ENCODE measurements around the gene QARS1.

Gene QARS1

DNA sequence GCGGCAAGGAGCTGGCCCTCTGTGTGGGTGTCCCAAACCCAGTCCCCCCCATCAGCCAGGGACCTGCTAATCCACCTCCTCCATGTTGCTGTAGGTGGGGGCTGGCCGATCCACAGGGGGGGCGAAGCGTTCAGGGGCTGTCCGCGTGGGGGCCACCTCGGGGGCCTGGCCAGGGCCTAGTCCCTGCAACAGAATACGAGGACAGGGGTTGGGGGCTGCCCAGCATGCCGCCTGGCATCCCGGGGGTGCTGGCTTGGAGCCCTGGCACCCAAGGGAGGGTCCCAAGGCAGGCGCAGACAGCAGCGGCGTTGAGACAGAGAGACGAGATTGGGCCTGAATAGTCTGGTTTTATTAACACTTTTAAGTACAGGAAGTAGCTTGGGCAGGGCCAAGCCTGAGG lies 3.8 kb upstream of the QARS1 start:
- DNase-seq (ENCODE audit: insufficient read length, low spot score) (no peak), FAIRE-seq (no peak)
- no peak for TF ChIP-seq POLR2A (IDR thresholded peaks at IDR 0.05; ENCODE audit: low read depth, low read length)

DNA sequence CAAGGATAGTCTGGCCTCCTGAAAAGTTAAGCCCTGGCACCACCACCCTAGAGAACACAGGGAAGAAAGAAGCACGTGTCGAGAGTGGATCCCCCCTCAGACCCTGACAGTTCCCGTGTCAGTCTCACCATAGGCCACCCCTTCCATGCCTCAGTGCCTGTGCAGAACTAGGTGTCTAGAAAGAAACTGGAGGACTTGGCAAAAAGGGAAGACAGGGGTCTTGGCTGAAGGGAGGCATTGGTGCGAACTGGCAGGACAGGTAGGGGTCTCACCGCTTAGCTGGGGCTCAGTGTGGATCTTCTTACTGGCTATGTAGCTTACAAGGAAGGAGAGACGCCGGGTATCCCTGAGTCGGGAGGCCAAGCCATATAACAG lies 518 bp downstream of the QARS1 start:
- FAIRE-seq (no peak), DNase-seq (ENCODE audit: insufficient read length, low spot score) (no peak)
- no peak for TF ChIP-seq POLR2A (IDR thresholded peaks at IDR 0.05; ENCODE audit: low read depth, low read length)

DNA sequence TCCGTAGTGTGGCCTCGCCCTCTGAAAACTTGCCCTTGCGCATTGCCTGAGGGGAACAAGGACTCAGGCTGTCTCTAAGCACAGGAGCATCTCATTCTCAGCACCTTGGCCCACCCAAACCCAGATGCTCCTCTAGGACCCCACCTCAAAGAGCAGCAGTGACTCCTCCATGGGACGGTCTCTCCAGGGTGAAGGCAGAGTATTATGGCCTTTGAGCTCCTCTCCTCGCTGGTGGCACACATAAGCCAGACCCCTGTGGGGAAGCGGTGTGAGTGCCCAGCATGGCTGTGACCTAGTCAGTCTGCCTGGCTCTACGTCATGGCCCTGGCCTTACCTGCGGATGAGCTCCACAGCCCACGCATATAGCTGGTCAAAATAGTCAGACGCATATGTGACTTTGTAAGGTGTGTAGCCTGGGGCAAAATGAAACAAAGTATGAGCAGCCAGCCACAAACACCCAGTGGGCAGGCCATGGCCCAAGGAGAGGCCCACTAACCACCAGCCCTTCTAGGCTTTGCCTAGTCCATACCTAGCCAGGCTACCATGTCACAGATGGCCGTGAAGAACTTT lies 4.4 kb downstream of the QARS1 start:
- TF ChIP-seq POLR2A (IDR thresholded peaks at IDR 0.05; ENCODE audit: low read depth, low read length) = no peak
- FAIRE-seq = no peak
- DNase-seq (ENCODE audit: insufficient read length, low spot score) = no peak

DNA sequence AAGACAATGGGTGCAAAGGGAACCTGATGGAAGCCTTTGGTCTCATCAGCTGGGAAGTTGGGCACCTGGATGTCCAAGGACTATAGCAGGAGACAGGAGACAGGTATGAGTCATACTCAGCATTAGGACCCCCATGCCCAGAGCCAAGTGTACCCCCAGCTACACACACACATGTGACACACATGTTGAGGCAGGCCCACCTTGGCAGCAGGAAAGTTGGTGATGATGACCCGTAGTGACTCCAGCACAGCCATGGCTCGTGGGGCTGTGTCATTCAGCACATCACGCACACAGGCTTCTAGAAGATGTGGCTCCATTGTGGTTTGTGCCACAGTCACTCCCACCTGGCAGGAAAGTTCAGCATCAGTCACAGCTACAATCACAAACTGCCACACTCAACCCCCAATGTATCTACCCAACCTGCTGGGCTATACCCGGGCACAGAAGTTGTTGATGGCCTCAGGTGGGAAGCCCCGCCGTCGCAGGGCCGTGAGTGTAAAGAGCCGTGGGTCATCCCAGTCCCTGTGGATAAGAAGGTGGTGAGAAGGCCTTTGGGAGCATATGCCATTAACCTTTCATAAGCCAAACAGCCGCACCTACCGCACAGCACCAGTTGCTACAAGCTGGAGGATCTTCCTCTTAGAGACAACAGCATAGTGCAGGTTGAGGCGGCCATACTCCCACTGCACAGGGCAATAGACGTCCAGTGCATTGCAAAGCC lies 5.5 kb downstream of the QARS1 start:
- DNase-seq (ENCODE audit: insufficient read length, low spot score) (no peak), FAIRE-seq (no peak)
- no peak for TF ChIP-seq POLR2A (IDR thresholded peaks at IDR 0.05; ENCODE audit: low read depth, low read length)

DNA sequence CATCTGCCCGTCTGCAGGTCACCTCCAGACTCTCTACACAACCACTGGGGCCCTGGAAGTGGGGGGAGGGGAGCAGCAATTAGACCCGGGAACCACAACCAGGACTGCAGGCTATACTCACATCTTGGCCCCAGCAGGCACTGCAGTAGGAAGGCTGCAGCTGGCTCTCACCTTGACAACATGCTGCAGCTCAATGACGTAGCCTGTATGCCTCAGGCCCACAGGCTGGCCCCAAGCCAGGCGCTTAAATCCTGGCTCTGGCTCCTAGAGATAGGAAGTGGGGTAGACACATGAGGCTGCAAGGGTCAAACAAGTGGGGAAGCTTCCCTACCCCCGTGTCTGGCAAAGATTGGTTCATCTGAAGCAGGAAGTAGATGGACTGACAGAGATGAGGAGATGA lies 6.1 kb downstream of the QARS1 start:
- DNase-seq (ENCODE audit: insufficient read length, low spot score) = no peak
- FAIRE-seq = no peak
- TF ChIP-seq POLR2A (IDR thresholded peaks at IDR 0.05; ENCODE audit: low read depth, low read length) = no peak

DNA sequence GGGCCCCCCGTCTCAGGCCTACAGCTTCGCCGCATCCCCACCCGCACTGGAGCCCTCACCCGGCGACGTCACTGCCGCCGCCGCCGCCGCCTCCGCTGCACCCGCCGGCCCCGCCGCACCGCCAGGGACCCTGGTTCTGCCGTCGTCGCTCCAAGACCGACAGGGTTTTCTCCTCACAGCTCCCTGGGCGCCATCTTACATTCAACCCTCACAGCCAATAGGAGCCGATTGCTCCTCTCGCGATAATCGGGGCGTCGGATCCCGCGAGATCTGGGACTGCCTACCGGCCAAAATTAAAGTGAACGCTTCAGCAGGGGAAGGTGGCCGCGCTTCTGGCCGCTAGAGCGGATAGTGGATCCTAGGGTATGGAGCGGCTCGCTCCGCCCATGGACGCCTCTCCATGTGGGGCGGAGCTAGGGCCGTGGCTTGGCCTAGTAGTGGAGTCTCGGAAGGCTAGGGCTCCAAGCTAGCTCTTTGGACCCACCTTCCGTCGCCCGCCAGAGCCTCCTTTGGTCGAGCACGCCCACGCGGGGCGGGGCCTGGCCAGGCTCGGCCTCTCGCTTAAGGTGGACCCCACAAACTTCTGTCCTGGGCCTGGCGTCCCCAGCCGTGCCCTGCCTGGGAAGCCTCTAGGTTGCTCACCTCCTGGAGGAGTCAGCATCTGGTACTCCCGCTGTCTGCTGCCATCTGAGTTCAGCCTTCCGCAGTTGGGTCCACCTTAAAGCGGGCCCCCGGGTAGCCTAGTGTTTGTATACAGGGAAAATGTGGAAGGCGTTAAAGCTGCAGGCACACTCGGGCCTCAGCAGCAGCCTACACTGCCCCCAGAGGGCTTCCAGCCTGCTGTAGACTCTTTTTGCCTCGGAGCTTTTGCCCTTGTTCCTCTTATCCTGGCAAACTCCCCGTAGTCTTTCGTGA lies 10.4 kb downstream of the QARS1 start, which contains the start of gene QRICH1:
QRICH1 (minus strand) TSS at position 219 of the 915 bp plus-strand sequence. CDS start 17,054 bp downstream, outside the sequence.
- FAIRE-seq (peak; percentile 80), DNase-seq (ENCODE audit: insufficient read length, low spot score) (peak; percentile 82)
- peak; percentile 40 for TF ChIP-seq POLR2A (IDR thresholded peaks at IDR 0.05; ENCODE audit: low read depth, low read length)

DNA sequence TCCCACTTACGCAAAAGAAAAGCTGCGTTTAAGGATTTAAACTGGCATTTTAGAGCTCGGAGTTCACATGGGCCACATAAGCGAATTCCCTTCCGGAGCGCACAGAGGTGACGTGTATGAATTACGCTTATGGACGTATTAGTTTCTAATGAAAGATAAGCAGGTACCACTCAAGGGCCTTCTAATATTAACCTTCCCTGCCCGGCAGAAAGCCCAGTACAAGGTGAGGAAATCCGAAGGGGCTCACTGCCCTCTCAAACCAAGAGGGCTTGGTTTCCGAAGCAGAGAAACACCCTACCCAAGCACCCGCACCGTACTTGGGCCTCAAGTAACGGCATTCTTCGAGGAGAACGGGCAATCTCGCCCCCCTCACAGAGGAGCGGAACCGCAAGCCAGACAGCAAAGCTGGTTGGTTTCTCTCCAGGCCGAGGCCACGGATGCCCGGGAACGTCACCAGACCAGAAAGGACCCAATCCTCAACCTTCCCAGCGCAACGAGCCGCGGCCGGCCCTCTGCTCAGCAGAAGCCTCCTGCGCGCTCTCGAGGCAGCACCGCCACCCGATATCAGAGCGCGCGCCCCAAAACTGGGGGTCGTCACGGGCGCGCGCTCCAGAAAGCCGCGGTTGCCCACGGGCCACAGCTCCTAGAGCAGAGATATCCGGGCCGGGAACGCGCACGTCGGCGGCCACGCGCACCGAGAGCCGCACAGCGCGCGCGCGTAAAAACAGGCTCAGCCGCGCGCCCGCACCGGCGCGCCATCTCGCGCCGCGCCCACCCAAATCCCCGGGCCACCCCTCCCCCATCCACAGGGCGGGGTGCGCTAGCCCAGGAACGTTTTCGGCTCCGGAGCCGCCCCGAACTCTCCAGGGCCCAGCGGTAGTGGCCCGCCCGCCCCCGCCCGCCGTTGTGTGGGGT lies 11.4 kb downstream of the QARS1 start:
- DNase-seq (ENCODE audit: insufficient read length, low spot score) (peak; percentile 56), FAIRE-seq (no peak)
- no peak; the same call in 1 of the 2 replicates for TF ChIP-seq POLR2A (IDR thresholded peaks at IDR 0.05; ENCODE audit: low read depth, low read length)

DNA sequence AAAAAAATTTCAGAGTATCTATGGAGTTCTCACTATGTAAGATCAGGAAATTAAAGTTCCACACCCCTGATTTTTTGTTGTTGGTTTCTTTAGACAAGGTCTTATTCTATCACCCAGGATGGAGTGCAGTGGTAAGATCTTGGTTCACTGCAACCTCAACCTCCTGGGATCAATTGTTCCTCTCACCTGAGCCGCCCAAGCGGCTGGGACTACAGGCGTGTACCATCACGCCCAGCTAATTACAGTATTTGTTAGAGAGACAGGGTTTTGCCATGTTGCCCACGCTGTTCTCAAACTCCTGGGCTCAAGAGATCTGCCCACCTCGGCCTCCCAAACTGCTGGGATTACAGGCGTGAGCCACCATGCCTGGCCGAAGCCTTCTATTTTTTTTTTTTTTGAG lies 23.1 kb downstream of the QARS1 start:
- no peak for DNase-seq (ENCODE audit: insufficient read length, low spot score)
- FAIRE-seq = no peak
- no peak for TF ChIP-seq POLR2A (IDR thresholded peaks at IDR 0.05; ENCODE audit: low read depth, low read length)

DNA sequence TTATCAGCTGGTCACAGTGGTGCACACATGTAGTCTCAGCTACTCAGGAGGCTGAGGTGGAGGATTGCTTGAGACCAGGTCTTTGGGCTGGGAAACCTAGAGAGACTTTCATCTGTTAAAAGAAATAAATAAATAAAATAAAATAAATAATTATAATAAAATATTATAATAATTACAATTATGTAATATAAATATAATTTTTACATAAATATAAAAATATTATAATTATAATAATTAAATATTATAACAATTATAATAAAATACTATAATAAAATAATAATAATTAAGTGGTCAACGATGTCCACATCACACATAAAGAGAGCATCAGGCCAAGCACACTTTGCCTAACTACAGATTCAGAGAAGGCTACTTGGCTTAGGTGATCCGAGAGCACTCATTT lies 25.3 kb downstream of the QARS1 start:
- FAIRE-seq (no peak), DNase-seq (ENCODE audit: insufficient read length, low spot score) (no peak)
- no peak for TF ChIP-seq POLR2A (IDR thresholded peaks at IDR 0.05; ENCODE audit: low read depth, low read length)

DNA sequence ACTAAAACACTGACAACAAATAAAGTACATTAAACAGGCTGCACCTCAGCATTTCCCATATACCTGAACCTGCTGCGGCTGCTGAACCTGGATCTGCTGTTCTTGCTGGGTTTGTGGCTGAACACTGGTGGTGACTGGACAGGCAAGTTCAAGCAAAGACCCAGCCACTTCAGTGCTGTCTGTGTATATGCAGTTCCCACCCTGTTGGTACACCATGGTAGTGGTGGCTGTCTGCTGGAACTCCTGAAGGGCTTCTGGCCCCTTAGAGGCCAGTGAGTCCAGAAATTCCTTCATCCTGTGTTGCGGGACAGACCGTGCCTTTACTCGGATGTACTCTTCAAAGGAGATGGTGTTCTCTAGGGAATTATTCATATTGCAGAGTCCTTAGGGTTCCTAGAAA lies 27.9 kb downstream of the QARS1 start:
- TF ChIP-seq POLR2A (IDR thresholded peaks at IDR 0.05; ENCODE audit: low read depth, low read length) = no peak
- no peak for FAIRE-seq
- DNase-seq (ENCODE audit: insufficient read length, low spot score) = no peak

DNA sequence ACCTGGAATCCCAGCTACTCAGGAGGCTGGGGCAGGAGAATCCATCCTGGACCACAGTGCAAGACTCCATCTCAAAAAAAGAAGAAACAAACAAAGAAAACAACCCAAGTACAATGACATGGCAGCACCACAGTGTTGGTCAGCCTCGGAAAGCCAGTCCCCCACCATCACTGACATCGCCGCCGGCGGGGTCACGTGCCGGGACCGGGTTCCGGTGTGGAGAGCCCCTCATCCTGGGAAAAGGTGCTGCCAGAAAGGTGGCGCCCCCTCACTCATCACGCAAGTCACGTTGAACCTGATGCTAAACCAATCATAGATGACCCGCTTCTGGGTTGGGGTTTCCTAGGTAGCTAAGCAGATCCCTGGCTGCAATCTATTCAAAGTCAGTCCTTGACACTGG lies 28.4 kb downstream of the QARS1 start:
- no peak for FAIRE-seq
- no peak for DNase-seq (ENCODE audit: insufficient read length, low spot score)
- TF ChIP-seq POLR2A (IDR thresholded peaks at IDR 0.05; ENCODE audit: low read depth, low read length) = no peak

DNA sequence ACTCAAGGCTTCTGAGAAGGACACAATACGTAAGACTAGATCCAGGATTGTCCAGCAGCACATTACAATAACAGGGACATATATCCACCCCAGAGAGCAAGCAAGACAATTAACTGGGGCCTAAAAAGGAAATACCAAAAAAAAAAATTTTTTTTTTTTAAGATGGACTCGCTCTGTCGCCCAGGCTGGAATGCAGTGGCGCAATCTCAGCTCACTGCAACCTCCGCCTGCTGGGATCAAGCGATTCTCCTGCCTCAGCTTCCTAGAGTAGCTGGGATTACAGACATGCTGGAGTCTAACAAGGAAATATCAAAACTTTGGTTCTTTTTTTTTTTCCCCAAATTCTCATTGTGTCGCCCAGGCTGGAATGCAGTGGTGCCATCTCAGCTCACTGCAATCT lies 46.5 kb downstream of the QARS1 start:
- TF ChIP-seq POLR2A (IDR thresholded peaks at IDR 0.05; ENCODE audit: low read depth, low read length) = no peak
- FAIRE-seq = no peak
- DNase-seq (ENCODE audit: insufficient read length, low spot score) = no peak

DNA sequence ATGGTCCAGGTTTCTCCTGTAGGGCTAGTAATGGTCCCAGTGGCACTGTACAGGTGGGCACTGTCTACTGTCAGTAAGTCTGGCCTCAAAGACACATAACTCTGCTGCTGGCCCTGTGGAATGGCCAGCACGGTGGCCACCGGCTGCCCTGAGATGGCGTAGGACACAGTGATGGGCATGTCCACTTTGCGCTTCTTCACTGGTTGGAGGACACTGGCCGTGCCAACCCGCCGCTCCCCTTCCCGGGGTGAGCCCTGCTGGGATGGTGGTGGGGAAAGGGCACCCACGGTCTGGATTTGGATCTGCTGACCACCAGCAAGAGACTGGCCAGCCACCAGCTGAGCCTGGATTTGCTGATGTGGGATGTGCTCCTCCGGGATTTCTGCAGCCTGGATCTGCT lies 47.3 kb downstream of the QARS1 start:
- FAIRE-seq (no peak), DNase-seq (ENCODE audit: insufficient read length, low spot score) (no peak)
- no peak for TF ChIP-seq POLR2A (IDR thresholded peaks at IDR 0.05; ENCODE audit: low read depth, low read length)

Measured in H54 (cell line).